Thyroid gland (tissue), 4 donors: ENCODE results near the gene ZNF850.

Experiments
- CTCF ChIP-seq, 6 experiments: fragments of 200-600 bp in 3 of 6; fragments of 450-650 bp in 3 of 6; sonication (generic) in 3 of 6; IDR thresholded peaks; one replicate each; pipeline ENCODE4 v1.5.1; 2016 to 2019; ENCODE audit warnings: antibody characterized with exemption in 6 of 6, mild to moderate bottlenecking in 2 of 6, inconsistent platforms in 1 of 6, moderate library complexity in 1 of 6
- POLR2A ChIP-seq, 2 donors: fragments of 450-650 bp; IDR thresholded peaks; one replicate each; pipeline ENCODE4 v1.6.1; 2017; ENCODE audit warnings: antibody characterized with exemption in 2 of 2, mild to moderate bottlenecking in 2 of 2, moderate library complexity in 1 of 2

GRCh38 chr19:36665832-36666231 lies 106.8 kb downstream of the ZNF850 start:
- TF ChIP-seq CTCF (IDR thresholded peaks at IDR 0.05) (no peak), POLR2A (IDR thresholded peaks at IDR 0.05) (no peak)
